Left ventricle myocardium inferior (tissue), 1 donor: Measurements from ENCODE around the gene CASP10. TPM values are rescaled to one million over a fixed set of nuclear protein-coding genes. Genes with fewer than 3 reads are reported as not detected.

Experiments
- DNase-seq: peaks from one replicate; pipeline ENCODE4 v3.0.0-alpha.2; 2020
- H3K27ac ChIP-seq: fragments of 200-600 bp; replicated peaks from 2 replicates; pipeline ENCODE4 v1.8.0; 2021
- H3K27me3 ChIP-seq: fragments of 200-600 bp; 2 replicates; pipeline ENCODE4 v1.8.0; 2021; ENCODE audit warnings: low read depth
- H3K36me3 ChIP-seq: fragments of 200-600 bp; 2 replicates; pipeline ENCODE4 v1.8.0; 2021
- H3K4me1 ChIP-seq: fragments of 200-600 bp; 2 replicates; pipeline ENCODE4 v1.8.0; 2021
- H3K4me3 ChIP-seq: fragments of 200-600 bp; 2 replicates; pipeline ENCODE4 v1.8.0; 2021; ENCODE audit warnings: mild to moderate bottlenecking, moderate library complexity
- H3K9me3 ChIP-seq: fragments of 200-600 bp; replicated peaks from 2 replicates; pipeline ENCODE4 v1.8.0; 2021
- intact Hi-C: fragments of 100-400 bp; cut with micrococcal nuclease; formaldehyde crosslinking; loops from one replicate; pipeline ENCODE4 v1.11.0; 2022
- total RNA-seq: library from RNA; stranded (reverse); fragmentation: NEBNext Ultra II Directional; extraction: Animal tissue kit (Norgen Biotek cat#: 25700); gene quantifications from one replicate; pipeline ENCODE4 v1.2.1, GENCODE V29; 2021
- TF ChIP-seq, protein P1 (sequence below): fragments of 200-600 bp; IDR thresholded peaks from 2 replicates; pipeline ENCODE4 v1.8.0; 2021; ENCODE audit warnings: antibody characterized with exemption, mild to moderate bottlenecking, borderline replicate concordance
- donor health status: DM: no; HTN: yes; CAD: no; lungs with severe emphysema.

Gene CASP10
- total RNA-seq, 1 donor from 2014 or later: 5.4 TPM

DNA sequence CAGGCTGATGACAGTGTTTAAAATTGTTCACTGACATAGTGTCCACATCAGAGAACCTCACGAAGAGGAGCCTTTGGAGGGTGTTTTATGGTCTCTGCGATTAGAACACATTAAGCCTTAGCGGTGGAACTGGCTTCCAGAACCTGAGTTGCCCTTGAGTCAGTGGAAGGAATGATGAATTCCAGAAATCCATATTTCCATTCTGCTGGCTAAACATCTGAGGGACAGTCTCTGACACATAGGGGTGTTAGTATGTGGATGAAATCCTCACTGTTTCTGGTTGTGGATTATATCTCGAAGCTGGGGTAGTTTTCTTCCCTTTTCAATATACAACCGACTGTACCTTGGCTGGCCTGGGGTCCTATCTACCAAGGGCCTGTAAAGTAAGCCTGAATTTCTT, 4.0 kb downstream of the CASP10 start:
- Histone ChIP-seq H3K4me3 (no peak overlapping the region), H3K36me3 (peaks cover 12% of the 10 kb centered on the region), H3K27ac (peak overlapping the region; percentile 73), H3K9me3 (no peaks in the 10 kb centered on the region), H3K27me3 (no peaks in the 10 kb centered on the region), H3K4me1 (peaks cover 43% of the 10 kb centered on the region)
- DNase-seq: no peak
- intact Hi-C loops: loop anchor here (5.0 kb wide), 1 partner anchor 45 kb away; no protein-coding TSS in a partner anchor
- TF ChIP-seq, protein P1, sequence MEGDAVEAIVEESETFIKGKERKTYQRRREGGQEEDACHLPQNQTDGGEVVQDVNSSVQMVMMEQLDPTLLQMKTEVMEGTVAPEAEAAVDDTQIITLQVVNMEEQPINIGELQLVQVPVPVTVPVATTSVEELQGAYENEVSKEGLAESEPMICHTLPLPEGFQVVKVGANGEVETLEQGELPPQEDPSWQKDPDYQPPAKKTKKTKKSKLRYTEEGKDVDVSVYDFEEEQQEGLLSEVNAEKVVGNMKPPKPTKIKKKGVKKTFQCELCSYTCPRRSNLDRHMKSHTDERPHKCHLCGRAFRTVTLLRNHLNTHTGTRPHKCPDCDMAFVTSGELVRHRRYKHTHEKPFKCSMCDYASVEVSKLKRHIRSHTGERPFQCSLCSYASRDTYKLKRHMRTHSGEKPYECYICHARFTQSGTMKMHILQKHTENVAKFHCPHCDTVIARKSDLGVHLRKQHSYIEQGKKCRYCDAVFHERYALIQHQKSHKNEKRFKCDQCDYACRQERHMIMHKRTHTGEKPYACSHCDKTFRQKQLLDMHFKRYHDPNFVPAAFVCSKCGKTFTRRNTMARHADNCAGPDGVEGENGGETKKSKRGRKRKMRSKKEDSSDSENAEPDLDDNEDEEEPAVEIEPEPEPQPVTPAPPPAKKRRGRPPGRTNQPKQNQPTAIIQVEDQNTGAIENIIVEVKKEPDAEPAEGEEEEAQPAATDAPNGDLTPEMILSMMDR: no peak

GRCh38 chr2:201188449-201188848, 5.5 kb downstream of the CASP10 start:
- TF ChIP-seq, protein P1: no peak
- H3K4me3 ChIP-seq: no peak overlapping the region
- peak overlapping the region; percentile 83 for H3K27ac ChIP-seq
- intact Hi-C loops: loop anchor here (5.0 kb wide), 1 partner anchor 44 kb away; no protein-coding TSS in a partner anchor
- peaks cover 58% of the 10 kb centered on the region for H3K4me1 ChIP-seq
- H3K9me3 ChIP-seq: no peaks in the 10 kb centered on the region
- no peaks in the 10 kb centered on the region for H3K27me3 ChIP-seq
- DNase-seq: no peak
- peaks cover 17% of the 10 kb centered on the region for H3K36me3 ChIP-seq

GRCh38 chr2:201191132-201191875, 8.4 kb downstream of the CASP10 start:
- TF ChIP-seq, protein P1: no peak
- H3K4me3 ChIP-seq: peak overlapping the region; percentile 3
- DNase-seq: no peak
- peaks cover 81% of the 10 kb centered on the region for H3K4me1 ChIP-seq
- intact Hi-C loops: no loop called here
- peak overlapping the region; percentile 83 for H3K27ac ChIP-seq
- peaks cover 28% of the 10 kb centered on the region for H3K36me3 ChIP-seq
- H3K9me3 ChIP-seq: no peaks in the 10 kb centered on the region
- no peaks in the 10 kb centered on the region for H3K27me3 ChIP-seq

- TF ChIP-seq, protein P1: no peak
- H3K27me3 ChIP-seq: no peaks in the 10 kb centered on the region
- H3K9me3 ChIP-seq: no peaks in the 10 kb centered on the region
- H3K4me3 ChIP-seq: no peak overlapping the region
- no peak for DNase-seq
- H3K36me3 ChIP-seq: peaks cover 28% of the 10 kb centered on the region
- H3K27ac ChIP-seq: peak overlapping the region; percentile 83
- intact Hi-C loops: no loop called here
- H3K4me1 ChIP-seq: peaks cover 78% of the 10 kb centered on the region
Observed at GRCh38 chr2:201194097-201194496, 11.2 kb downstream of the CASP10 start.

DNA sequence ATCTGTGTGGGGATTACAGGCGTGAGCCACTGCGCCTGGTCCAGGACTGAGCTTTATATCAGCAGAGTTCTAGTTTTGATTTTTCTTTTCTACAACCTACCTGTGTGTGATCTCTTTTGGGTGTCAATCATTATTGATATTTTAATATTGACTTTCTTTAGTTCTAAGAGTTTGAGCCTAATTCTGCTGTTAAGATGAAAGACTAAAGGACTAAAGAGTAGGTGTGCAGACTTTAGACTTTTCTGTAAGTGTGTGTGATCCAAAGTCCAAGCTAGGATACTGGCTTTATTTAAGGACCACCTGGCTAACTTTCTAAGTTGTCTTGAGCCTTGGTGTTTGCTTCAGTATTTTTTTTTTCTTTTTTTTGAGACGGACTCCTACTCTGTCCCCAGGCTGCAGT, 12.4 kb downstream of the CASP10 start:
- no peak overlapping the region for H3K4me3 ChIP-seq
- intact Hi-C loops: no loop called here
- H3K9me3 ChIP-seq: no peaks in the 10 kb centered on the region
- peaks cover 73% of the 10 kb centered on the region for H3K4me1 ChIP-seq
- peaks cover 28% of the 10 kb centered on the region for H3K36me3 ChIP-seq
- H3K27me3 ChIP-seq: no peaks in the 10 kb centered on the region
- TF ChIP-seq, protein P1: no peak
- DNase-seq: no peak
- H3K27ac ChIP-seq: peak overlapping the region; percentile 83
